GM12878 (cell line): Measurements from ENCODE around the gene SDHC. TPM values are rescaled to one million over a fixed set of nuclear protein-coding genes. Genes with fewer than 3 reads are reported as not detected.

Source experiments
- ATAC-seq: fragments of 200-7000 bp; cut with Tn5 transposase; 3 replicates; pipeline ENCODE4 v1.9.1; 2020; ENCODE audit warnings: mild to moderate bottlenecking, moderate library complexity
- BruUV-seq: library from RNA; stranded (reverse); fragments of 400-500 nt; replicated peaks from 2 replicates; lab custom pipeline; 2021; lab: Mats Ljungman, UMichigan
- CTCF ChIA-PET: fragments of 300-600 bp; sonication (Branson Sonifier 250); formaldehyde crosslinking; extraction: SDS; loops from one replicate; lab custom pipeline; 2021; ENCODE audit warnings: inconsistent platforms; lab: Yijun Ruan, JAX
- POLR2A ChIA-PET: fragments of 350-600 bp; formaldehyde crosslinking; extraction: SDS; loops from one replicate; lab custom pipeline; 2021; ENCODE audit warnings: inconsistent platforms; lab: Charles Lee
- RAD21 ChIA-PET: fragments of 300-600 bp; sonication (Branson Sonifier 250); formaldehyde crosslinking; loops from one replicate; lab custom pipeline; 2023; ENCODE audit warnings: antibody characterized with exemption; ENCODE audit not compliant: unreplicated experiment; lab: Charles Lee
- SMC1A ChIA-PET: fragments of 300-600 bp; sonication (Branson Sonifier 250); formaldehyde crosslinking; loops from one replicate; lab custom pipeline; 2023; ENCODE audit not compliant: unreplicated experiment, uncharacterized antibody; lab: Charles Lee
- DNase-seq: peaks from one replicate; pipeline ENCODE4 v3.0.0-alpha.2; 2011; ENCODE audit warnings: low read depth, low spot score
- FAIRE-seq: peaks from 3 replicates; lab custom pipeline; 2011; peaks lifted over from hg19 to GRCh38; lab: Jason Lieb, UNC
- H2AFZ ChIP-seq: 2 replicates; pipeline ENCODE4 v1.6.0; 2011; ENCODE audit warnings: low read depth, low read length, control low read depth; ENCODE audit not compliant: control insufficient read depth
- H3K27ac ChIP-seq: 2 replicates; pipeline ENCODE4 v1.5.1; 2011; ENCODE audit warnings: control low read depth; ENCODE audit not compliant: control insufficient read depth, insufficient read depth
- H3K27me3 ChIP-seq, 2 experiments: replicated peaks in 1 of 2; 2 replicates each; pipeline versions ENCODE4 v1.6.0 to v1.6.1; 2011; ENCODE audit warnings: low read length in 1 of 2; ENCODE audit not compliant: control insufficient read depth in 2 of 2, insufficient read depth in 2 of 2
- H3K36me3 ChIP-seq, 2 experiments: 2 replicates each; pipeline ENCODE4 v1.5.1; 2011; ENCODE audit warnings: low read length in 1 of 2; ENCODE audit not compliant: control insufficient read depth in 2 of 2, insufficient read depth in 2 of 2
- H3K4me1 ChIP-seq: 2 replicates; pipeline ENCODE4 v1.6.1; 2011; ENCODE audit warnings: mild to moderate bottlenecking, low read length, moderate library complexity, mixed read lengths; ENCODE audit not compliant: control insufficient read depth, insufficient read depth
- H3K4me2 ChIP-seq: 2 replicates; pipeline ENCODE4 v1.6.0; 2011; ENCODE audit warnings: control low read depth; ENCODE audit not compliant: control insufficient read depth, insufficient read depth
- H3K4me3 ChIP-seq: fragments of 200-600 bp; sonication (generic); 2 replicates; pipeline ENCODE4 v1.5.1; 2016
- H3K79me2 ChIP-seq: 2 replicates; pipeline ENCODE4 v1.6.0; 2011; ENCODE audit warnings: low read length; ENCODE audit not compliant: control insufficient read depth, insufficient read depth
- H3K9ac ChIP-seq: 2 replicates; pipeline ENCODE4 v1.8.0; 2011; ENCODE audit warnings: low read length, control low read depth, mixed read lengths; ENCODE audit not compliant: control insufficient read depth, insufficient read depth
- H3K9me3 ChIP-seq: replicated peaks from 3 replicates; pipeline ENCODE4 v1.5.1; 2011; ENCODE audit warnings: mild to moderate bottlenecking, low read length; ENCODE audit not compliant: control insufficient read depth, insufficient read depth
- H4K20me1 ChIP-seq: 2 replicates; pipeline ENCODE4 v1.6.0; 2011; ENCODE audit not compliant: control insufficient read depth, insufficient read depth
- HDGF ChIP-seq: fragments of 450-650 bp; IDR thresholded peaks from 2 replicates; pipeline ENCODE4 v1.6.1; 2016; ENCODE audit warnings: antibody characterized with exemption
- LARP7 ChIP-seq: fragments of 450-650 bp; IDR thresholded peaks from 2 replicates; pipeline ENCODE4 v1.6.1; 2017; ENCODE audit warnings: mild to moderate bottlenecking
- NFYA ChIP-seq: IDR thresholded peaks from 2 replicates; pipeline ENCODE4 v1.6.1; 2011; ENCODE audit warnings: low read depth, mild to moderate bottlenecking, low read length, improper control_type of control experiment, borderline replicate concordance
- NR2C1 ChIP-seq: fragments of 450-650 bp; IDR thresholded peaks from 2 replicates; pipeline ENCODE4 v1.6.1; 2017; ENCODE audit warnings: antibody characterized with exemption, mild to moderate bottlenecking, moderate library complexity
- PRDM15 ChIP-seq: fragments of 450-650 bp; formaldehyde crosslinking; IDR thresholded peaks from 2 replicates; pipeline ENCODE4 v1.4.0; 2020; ENCODE audit warnings: mild to moderate bottlenecking, moderate library complexity
- RB1 ChIP-seq: fragments of 450-650 bp; formaldehyde crosslinking; IDR thresholded peaks from 2 replicates; pipeline ENCODE4 v1.6.1; 2017; ENCODE audit warnings: mild to moderate bottlenecking, borderline replicate concordance
- RELA ChIP-seq: fragments of 450-650 bp; IDR thresholded peaks from 2 replicates; pipeline ENCODE4 v1.8.0; 2014; ENCODE audit warnings: borderline replicate concordance; ENCODE audit not compliant: partially characterized antibody
- SMARCA5 ChIP-seq: fragments of 450-650 bp; IDR thresholded peaks from 2 replicates; pipeline ENCODE4 v1.6.1; 2017; ENCODE audit warnings: mild to moderate bottlenecking
- SUPT20H ChIP-seq: IDR thresholded peaks from 2 replicates; pipeline ENCODE4 v1.6.1; 2011; ENCODE audit warnings: low read depth, mild to moderate bottlenecking, low read length, moderate library complexity, borderline replicate concordance; ENCODE audit not compliant: control insufficient read depth
- WRNIP1 ChIP-seq: IDR thresholded peaks from 2 replicates; pipeline ENCODE4 v1.6.1; 2011; ENCODE audit warnings: low read depth, low read length, improper control_type of control experiment, borderline replicate concordance
- ZNF207 ChIP-seq: fragments of 450-650 bp; IDR thresholded peaks from 2 replicates; pipeline ENCODE4 v1.6.1; 2014; ENCODE audit warnings: antibody characterized with exemption, mild to moderate bottlenecking, borderline replicate concordance
- ZNF274 ChIP-seq: IDR thresholded peaks from one replicate; pipeline ENCODE4 v1.8.0; 2011; ENCODE audit not compliant: insufficient read length, insufficient read depth
- WGBS: methylation state at CpG from one replicate; pipeline ENCODE4 v1.1.6; 2016; ENCODE audit warnings: low lambda C conversion rate; ENCODE audit not compliant: insufficient replicate concordance, insufficient coverage; ENCODE audit errors: missing lambda C conversion rate; 5-methylcytosine and 5-hydroxymethylcytosine counted together
- in situ Hi-C: fragments of 300-500 bp; cut with MboI; formaldehyde crosslinking; loops from 9 replicates; pipeline ENCODE4 v1.14.3; 2018; ENCODE audit warnings: mixed read lengths
- intact Hi-C: fragments of 100-400 bp; cut with micrococcal nuclease; formaldehyde crosslinking; loops from one replicate; pipeline ENCODE4 v1.14.2; 2022; ENCODE audit not compliant: unreplicated experiment
- polyA plus RNA-seq, 11 experiments: library from polyadenylated mRNA; depleted of rRNA in 4 of 11; unstranded in 6 of 11; stranded (reverse) in 5 of 11; fragments of >200 nt; fragmentation: Nextera tagmentation in 4 of 11; fragmentation: Illumina TruSeq in 1 of 11; extraction: Ambion mirVana in 4 of 11; extraction: Trizol in 1 of 11; gene quantifications; 1 replicate in 1 of 11; 2 replicates in 10 of 11; pipeline versions ENCODE4 v1.2.1 to v1.2.3, GENCODE V29; 2011 to 2016; ENCODE audit warnings: inconsistent platforms in 2 of 11, missing spikeins in 2 of 11, low read depth in 1 of 11
- total RNA-seq, 4 experiments: library from RNA; depleted of rRNA in 3 of 4; stranded (reverse); fragments of >200 nt in 3 of 4; fragmentation: Illumina TruSeq in 1 of 4; extraction: Trizol in 1 of 4; gene quantifications; 2 replicates each; pipeline versions ENCODE4 v1.2.1 to v1.2.3, GENCODE V29; 2013 to 2021
- TF ChIP-seq, protein P1 (sequence below): fragments of 450-650 bp; IDR thresholded peaks from 2 replicates; pipeline ENCODE4 v1.6.1; 2016; ENCODE audit warnings: mild to moderate bottlenecking
- TF ChIP-seq, protein P2 (sequence below): fragments of 450-650 bp; formaldehyde crosslinking; IDR thresholded peaks from 2 replicates; pipeline ENCODE4 v1.4.0; 2022; ENCODE audit warnings: mild to moderate bottlenecking, moderate library complexity

Gene SDHC
- total and polyA plus RNA-seq, 10 of the 15 experiments (the other 5 are each of a cell fraction or from before 2014, with no cell fraction given): 18.4 to 340 (median 178) TPM

GRCh38 chr1:161378014-161378413 is 63.8 kb downstream of the SDHC start:
- H2AFZ ChIP-seq: no peak overlapping the region
- 0 out of 2 replicates have a peak, but pooled peaks cover 3% of the 10 kb centered on the region for H3K4me1 ChIP-seq
- no peak overlapping the region for H3K4me2 ChIP-seq
- in situ Hi-C loops: no loop called here
- no peaks in the 10 kb centered on the region for H3K36me3 ChIP-seq
- ChIA-PET RAD21 (interaction anchor here (0.7 to 0.8 kb wide), 2 partner anchors 161 to 184 kb away, joined by 3 read pairs; no protein-coding TSS in a partner anchor), POLR2A (interaction anchor here (0.7 kb wide), 1 partner anchor 266 kb away, joined by 3 read pairs; no protein-coding TSS in a partner anchor), CTCF (interaction anchor here (0.8 to 10.4 kb wide), 5 partner anchors 87 to 212 kb away, joined by 3 to 204 read pairs (median 4); partner anchors contain the start of genes APOA2, PPOX and TOMM40L), SMC1A (interaction anchor here (1.4 kb wide), 1 partner anchor 56 kb away, joined by 4 read pairs; no protein-coding TSS in a partner anchor)
- H3K9ac ChIP-seq: no peak overlapping the region
- H3K79me2 ChIP-seq: no peaks in the 10 kb centered on the region
- FAIRE-seq: no peak
- no peaks in the 10 kb centered on the region for H3K27me3 ChIP-seq
- no peak overlapping the region for H3K4me3 ChIP-seq
- WGBS: 81% methylated on average over 5 of the region's 5 CpGs
- no peak overlapping the region for H3K27ac ChIP-seq
- no peak for ATAC-seq
- BruUV-seq: no TSS peak
- intact Hi-C loops: no loop called here
- no peak for DNase-seq
- no peak for TF ChIP-seq RB1
- TF ChIP-seq WRNIP1: no peak
- TF ChIP-seq RELA: no peak
- TF ChIP-seq, protein P1, sequence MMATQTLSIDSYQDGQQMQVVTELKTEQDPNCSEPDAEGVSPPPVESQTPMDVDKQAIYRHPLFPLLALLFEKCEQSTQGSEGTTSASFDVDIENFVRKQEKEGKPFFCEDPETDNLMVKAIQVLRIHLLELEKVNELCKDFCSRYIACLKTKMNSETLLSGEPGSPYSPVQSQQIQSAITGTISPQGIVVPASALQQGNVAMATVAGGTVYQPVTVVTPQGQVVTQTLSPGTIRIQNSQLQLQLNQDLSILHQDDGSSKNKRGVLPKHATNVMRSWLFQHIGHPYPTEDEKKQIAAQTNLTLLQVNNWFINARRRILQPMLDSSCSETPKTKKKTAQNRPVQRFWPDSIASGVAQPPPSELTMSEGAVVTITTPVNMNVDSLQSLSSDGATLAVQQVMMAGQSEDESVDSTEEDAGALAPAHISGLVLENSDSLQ: no peak
- TF ChIP-seq HDGF: no peak
- no peak for TF ChIP-seq SUPT20H
- TF ChIP-seq NFYA: no peak
- TF ChIP-seq ZNF274: no peak
- TF ChIP-seq, protein P2, sequence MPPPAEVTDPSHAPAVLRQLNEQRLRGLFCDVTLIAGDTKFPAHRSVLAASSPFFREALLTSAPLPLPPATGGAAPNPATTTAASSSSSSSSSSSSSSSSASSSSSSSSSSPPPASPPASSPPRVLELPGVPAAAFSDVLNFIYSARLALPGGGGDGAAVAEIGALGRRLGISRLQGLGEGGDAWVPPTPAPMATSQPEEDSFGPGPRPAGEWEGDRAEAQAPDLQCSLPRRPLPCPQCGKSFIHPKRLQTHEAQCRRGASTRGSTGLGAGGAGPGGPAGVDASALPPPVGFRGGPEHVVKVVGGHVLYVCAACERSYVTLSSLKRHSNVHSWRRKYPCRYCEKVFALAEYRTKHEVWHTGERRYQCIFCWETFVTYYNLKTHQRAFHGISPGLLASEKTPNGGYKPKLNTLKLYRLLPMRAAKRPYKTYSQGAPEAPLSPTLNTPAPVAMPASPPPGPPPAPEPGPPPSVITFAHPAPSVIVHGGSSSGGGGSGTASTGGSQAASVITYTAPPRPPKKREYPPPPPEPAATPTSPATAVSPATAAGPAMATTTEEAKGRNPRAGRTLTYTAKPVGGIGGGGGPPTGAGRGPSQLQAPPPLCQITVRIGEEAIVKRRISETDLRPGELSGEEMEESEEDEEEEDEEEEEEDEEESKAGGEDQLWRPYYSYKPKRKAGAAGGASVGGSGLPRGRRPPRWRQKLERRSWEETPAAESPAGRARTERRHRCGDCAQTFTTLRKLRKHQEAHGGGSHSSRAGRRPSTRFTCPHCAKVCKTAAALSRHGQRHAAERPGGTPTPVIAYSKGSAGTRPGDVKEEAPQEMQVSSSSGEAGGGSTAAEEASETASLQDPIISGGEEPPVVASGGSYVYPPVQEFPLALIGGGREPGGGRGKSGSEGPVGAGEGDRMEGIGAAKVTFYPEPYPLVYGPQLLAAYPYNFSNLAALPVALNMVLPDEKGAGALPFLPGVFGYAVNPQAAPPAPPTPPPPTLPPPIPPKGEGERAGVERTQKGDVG (CRISPR knock-in tag): no peak
- TF ChIP-seq ZNF207: no peak
- no peak for TF ChIP-seq NR2C1
- TF ChIP-seq SMARCA5: no peak
- TF ChIP-seq LARP7: no peak
- TF ChIP-seq PRDM15 (CRISPR knock-in tag): no peak
- no peaks in the 10 kb centered on the region for H3K9me3 ChIP-seq
- no peaks in the 10 kb centered on the region for H4K20me1 ChIP-seq
